MM.1S (cell line): ENCODE measurements around the gene SPINK1.

Experiments used
- EZH2 ChIP-seq: fragments of 300-600 bp; sonication (generic); optimal IDR thresholded peaks from 2 replicates; pipeline ENCODE3; 2017; ENCODE audit warnings: low read depth, mild to moderate bottlenecking, antibody characterized with exemption, low read length, mixed read lengths
- EZH2phosphoT487 ChIP-seq: fragments of 300-600 bp; sonication (generic); IDR thresholded peaks from 2 replicates; pipeline ENCODE4 v1.6.1; 2018; ENCODE audit warnings: antibody characterized with exemption, low read length
- TF ChIP-seq, protein P1 (sequence below): fragments of 300-600 bp; sonication (generic); IDR thresholded peaks from 2 replicates; pipeline ENCODE4 v1.5.1; 2016; ENCODE audit warnings: antibody characterized with exemption, low read length, mixed read lengths

DNA sequence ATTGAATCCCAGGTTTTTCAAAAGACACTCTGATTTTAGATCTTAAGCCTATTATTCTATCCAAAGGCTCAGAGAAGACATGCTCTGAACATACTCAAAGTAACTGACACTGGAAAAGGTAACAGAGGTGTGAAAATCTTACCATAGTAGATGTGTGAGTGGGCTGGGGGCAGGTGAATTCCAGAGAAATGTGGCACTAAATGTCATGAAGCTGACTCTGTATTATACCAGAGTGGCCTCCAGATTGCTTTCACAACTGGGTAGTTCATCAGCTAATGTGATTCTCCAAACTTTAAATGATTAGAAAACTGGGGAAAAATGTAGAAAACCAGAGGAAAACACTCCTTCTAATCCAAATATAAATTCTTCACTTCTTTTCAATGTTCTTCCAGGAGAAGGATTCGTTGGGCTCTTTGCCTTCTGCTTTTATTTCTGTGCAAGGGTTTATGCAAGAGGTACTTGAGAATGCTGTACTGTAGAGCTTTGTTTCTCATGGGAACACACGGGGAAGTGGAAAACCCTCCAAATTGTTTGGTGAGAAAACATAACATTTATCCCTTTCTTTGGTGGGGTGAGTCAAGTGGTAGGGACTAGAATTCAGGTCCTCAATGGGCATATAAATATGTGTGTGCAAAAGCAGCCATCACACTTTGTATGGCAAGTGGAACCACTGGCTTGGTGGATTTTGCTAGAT, 46.7 kb upstream of the SPINK1 start, which contains the start of gene SCGB3A2:
- TF ChIP-seq, protein P1, sequence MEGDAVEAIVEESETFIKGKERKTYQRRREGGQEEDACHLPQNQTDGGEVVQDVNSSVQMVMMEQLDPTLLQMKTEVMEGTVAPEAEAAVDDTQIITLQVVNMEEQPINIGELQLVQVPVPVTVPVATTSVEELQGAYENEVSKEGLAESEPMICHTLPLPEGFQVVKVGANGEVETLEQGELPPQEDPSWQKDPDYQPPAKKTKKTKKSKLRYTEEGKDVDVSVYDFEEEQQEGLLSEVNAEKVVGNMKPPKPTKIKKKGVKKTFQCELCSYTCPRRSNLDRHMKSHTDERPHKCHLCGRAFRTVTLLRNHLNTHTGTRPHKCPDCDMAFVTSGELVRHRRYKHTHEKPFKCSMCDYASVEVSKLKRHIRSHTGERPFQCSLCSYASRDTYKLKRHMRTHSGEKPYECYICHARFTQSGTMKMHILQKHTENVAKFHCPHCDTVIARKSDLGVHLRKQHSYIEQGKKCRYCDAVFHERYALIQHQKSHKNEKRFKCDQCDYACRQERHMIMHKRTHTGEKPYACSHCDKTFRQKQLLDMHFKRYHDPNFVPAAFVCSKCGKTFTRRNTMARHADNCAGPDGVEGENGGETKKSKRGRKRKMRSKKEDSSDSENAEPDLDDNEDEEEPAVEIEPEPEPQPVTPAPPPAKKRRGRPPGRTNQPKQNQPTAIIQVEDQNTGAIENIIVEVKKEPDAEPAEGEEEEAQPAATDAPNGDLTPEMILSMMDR, result no peak
- TF ChIP-seq EZH2, result no peak
- TF ChIP-seq EZH2phosphoT487, result no peak
